Measurements from ENCODE around the gene SERPINB8. TPM values are rescaled to one million over a fixed set of nuclear protein-coding genes. Genes with fewer than 3 reads are reported as not detected.
A peak's percentile ranks its signal among the peaks of the same experiment; 100 is the strongest.

The SERPINB8 gene
- total and polyA plus RNA-seq, 9 of the 15 experiments (the other 6 are each of a cell fraction or from before 2014, with no cell fraction given): 0.05 to 0.19 (median 0.09) TPM

DNA sequence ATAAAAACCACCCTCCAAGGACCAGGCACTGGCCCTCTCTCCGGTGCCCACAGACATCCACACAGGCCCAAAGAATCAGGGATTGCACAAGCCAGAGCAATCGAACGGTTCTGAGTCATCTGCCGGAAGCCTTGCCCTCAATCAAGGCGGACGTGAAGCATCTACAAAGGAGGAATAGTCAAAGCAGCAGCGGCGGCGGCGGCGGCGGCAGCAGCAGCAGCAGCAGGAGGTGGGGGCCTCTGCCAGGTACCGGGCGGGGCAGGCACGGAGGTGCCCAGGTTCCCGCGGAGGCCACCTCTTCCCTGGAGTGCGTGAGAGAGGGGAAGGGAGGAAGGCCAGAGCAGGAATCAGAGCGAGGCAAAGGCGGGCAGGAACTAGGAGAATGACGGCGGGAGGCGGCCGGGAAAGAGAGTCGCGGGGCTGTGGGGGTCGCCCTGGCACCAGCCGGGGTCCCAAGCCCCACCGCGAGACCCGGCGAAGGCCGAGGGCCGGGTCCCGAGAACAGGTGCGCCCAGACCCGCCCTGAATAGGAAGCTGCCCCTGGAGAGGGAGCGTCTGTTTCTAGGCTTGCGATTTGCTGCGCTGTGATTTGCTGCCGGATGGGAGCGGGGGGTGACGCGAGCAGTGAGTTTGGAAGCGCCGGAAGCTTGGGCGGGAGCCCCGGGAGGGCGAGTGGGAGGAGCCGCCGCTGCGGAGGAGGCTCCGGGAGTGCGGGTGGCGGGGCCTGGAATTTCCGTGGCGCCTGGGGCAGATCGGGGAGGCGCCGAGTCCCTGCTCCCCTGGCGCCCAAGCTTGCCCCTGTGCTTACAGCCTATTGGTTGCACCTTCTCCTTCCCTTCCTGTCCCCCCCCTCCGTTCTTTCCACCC lies at the start of gene SERPINB8 (continued):
- TF ChIP-seq CEBPG (CRISPR knock-in tag; IDR thresholded peaks at IDR 0.05): no peak
- TF ChIP-seq CEBPG (tag; conservative IDR thresholded peaks at IDR 0.05 in 1 of 2, IDR thresholded peaks at IDR 0.05 in 1 of 2): peak; percentile 56 to 67; a peak in 3 of 4 replicates
- TF ChIP-seq, protein P1, sequence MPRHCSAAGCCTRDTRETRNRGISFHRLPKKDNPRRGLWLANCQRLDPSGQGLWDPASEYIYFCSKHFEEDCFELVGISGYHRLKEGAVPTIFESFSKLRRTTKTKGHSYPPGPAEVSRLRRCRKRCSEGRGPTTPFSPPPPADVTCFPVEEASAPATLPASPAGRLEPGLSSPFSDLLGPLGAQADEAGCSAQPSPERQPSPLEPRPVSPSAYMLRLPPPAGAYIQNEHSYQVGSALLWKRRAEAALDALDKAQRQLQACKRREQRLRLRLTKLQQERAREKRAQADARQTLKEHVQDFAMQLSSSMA (CRISPR knock-in tag; IDR thresholded peaks at IDR 0.05): no peak
- TF ChIP-seq, protein P2, sequence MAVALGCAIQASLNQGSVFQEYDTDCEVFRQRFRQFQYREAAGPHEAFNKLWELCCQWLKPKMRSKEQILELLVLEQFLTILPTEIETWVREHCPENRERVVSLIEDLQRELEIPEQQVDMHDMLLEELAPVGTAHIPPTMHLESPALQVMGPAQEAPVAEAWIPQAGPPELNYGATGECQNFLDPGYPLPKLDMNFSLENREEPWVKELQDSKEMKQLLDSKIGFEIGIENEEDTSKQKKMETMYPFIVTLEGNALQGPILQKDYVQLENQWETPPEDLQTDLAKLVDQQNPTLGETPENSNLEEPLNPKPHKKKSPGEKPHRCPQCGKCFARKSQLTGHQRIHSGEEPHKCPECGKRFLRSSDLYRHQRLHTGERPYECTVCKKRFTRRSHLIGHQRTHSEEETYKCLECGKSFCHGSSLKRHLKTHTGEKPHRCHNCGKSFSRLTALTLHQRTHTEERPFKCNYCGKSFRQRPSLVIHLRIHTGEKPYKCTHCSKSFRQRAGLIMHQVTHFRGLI (CRISPR knock-in tag; IDR thresholded peaks at IDR 0.05): no peak
- TF ChIP-seq, protein P3, sequence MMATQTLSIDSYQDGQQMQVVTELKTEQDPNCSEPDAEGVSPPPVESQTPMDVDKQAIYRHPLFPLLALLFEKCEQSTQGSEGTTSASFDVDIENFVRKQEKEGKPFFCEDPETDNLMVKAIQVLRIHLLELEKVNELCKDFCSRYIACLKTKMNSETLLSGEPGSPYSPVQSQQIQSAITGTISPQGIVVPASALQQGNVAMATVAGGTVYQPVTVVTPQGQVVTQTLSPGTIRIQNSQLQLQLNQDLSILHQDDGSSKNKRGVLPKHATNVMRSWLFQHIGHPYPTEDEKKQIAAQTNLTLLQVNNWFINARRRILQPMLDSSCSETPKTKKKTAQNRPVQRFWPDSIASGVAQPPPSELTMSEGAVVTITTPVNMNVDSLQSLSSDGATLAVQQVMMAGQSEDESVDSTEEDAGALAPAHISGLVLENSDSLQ (IDR thresholded peaks at IDR 0.05): no peak
- peak in 1 of 2 experiments; percentile 20; a peak in 1 of 4 replicates for TF ChIP-seq NRF1 (conservative IDR thresholded peaks at IDR 0.05 in 1 of 2, IDR thresholded peaks at IDR 0.05 in 1 of 2)
- no peak for TF ChIP-seq CREBBP (IDR thresholded peaks at IDR 0.05; ENCODE audit: low read depth, low read length)
- no peak for TF ChIP-seq SMARCA5 (IDR thresholded peaks at IDR 0.05)
- TF ChIP-seq, protein P4, sequence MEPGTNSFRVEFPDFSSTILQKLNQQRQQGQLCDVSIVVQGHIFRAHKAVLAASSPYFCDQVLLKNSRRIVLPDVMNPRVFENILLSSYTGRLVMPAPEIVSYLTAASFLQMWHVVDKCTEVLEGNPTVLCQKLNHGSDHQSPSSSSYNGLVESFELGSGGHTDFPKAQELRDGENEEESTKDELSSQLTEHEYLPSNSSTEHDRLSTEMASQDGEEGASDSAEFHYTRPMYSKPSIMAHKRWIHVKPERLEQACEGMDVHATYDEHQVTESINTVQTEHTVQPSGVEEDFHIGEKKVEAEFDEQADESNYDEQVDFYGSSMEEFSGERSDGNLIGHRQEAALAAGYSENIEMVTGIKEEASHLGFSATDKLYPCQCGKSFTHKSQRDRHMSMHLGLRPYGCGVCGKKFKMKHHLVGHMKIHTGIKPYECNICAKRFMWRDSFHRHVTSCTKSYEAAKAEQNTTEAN (CRISPR knock-in tag; IDR thresholded peaks at IDR 0.05): no peak
- no peak for TF ChIP-seq TAF1 (IDR thresholded peaks at IDR 0.05; ENCODE audit: control insufficient read depth, extremely low read depth, insufficient read depth, low read length, severe bottlenecking)
- TF ChIP-seq CBX3 (IDR thresholded peaks at IDR 0.05; ENCODE audit: borderline replicate concordance in 1 of 2, low read length in 2 of 2): no peak
- TF ChIP-seq ZNF124 (CRISPR knock-in tag; IDR thresholded peaks at IDR 0.05): no peak
- 0 out of 2 replicates have a peak, but pooled peaks have one; percentile 19 for TF ChIP-seq CEBPB (tag; IDR thresholded peaks at IDR 0.05)
- no peak for TF ChIP-seq ZNF79 (CRISPR knock-in tag; IDR thresholded peaks at IDR 0.05; ENCODE audit: low read depth)
- TF ChIP-seq ZNF217 (CRISPR knock-in tag; IDR thresholded peaks at IDR 0.05): no peak
- TF ChIP-seq ATF1 (CRISPR knock-in tag; IDR thresholded peaks at IDR 0.05): no peak
- peak; percentile 62 for TF ChIP-seq ATF1 (tag; IDR thresholded peaks at IDR 0.05)
- TF ChIP-seq POLR2H (tag; IDR thresholded peaks at IDR 0.05; ENCODE audit: low read depth): no peak
- no peak for TF ChIP-seq OTX1 (CRISPR knock-in tag; IDR thresholded peaks at IDR 0.05)
